ENCODE measurements around the gene BTN1A1. TPM values are rescaled to one million over a fixed set of nuclear protein-coding genes. Genes with fewer than 3 reads are reported as not detected.

BTN1A1 gene
- not detected for total RNA-seq

- no peaks in the 10 kb centered on the region for H3K36me3 ChIP-seq (replicated peaks in 1 of 2; ENCODE audit: insufficient read depth in 1 of 2, low read depth in 2 of 2)
- H3K4me3 ChIP-seq = no peak within 1 kb of the TSS
- peaks cover 6 to 23% of the 10 kb centered on the region in 2 donors for H3K27me3 ChIP-seq
- H3K9me3 ChIP-seq = no peaks in the 10 kb centered on the region
- no peak within 1 kb of the TSS for H3K27ac ChIP-seq
- intact Hi-C loops (cut with DNase I) = no loop called here
- no peak for TF ChIP-seq CTCF (IDR thresholded peaks at IDR 0.05)
- no peak for TF ChIP-seq POLR2A (IDR thresholded peaks at IDR 0.05)
- H3K4me1 ChIP-seq = peaks cover 8% of the 10 kb centered on the region
- no peak for ATAC-seq
- no peak for DNase-seq
- 60 to 74% methylated on average over 2 of the region's 2 CpGs for WGBS, 2 donors
Measured at GRCh38 chr6:26500102-26500501, at the start of gene BTN1A1. Gene BTN1A1, plus strand, starts transcription at chr6:26500303. Its CDS starts 984 bp downstream, at chr6:26501287.

- Histone ChIP-seq H3K27me3 (no peaks in the 10 kb centered on the region), H3K4me3 (no peak overlapping the region), H3K9me3 (no peaks in the 10 kb centered on the region), H3K27ac (no peak overlapping the region), H3K4me1 (peaks cover 5% of the 10 kb centered on the region), H3K36me3 (replicated peaks in 1 of 2; ENCODE audit: insufficient read depth in 1 of 2, low read depth in 2 of 2) (no peaks in the 10 kb centered on the region)
- TF ChIP-seq POLR2A (IDR thresholded peaks at IDR 0.05) (no peak), CTCF (IDR thresholded peaks at IDR 0.05) (no peak)
- intact Hi-C loops (cut with DNase I) = no loop called here
- 73 to 81% methylated on average over 1 of the region's 1 CpG for WGBS, 2 donors
- DNase-seq (no peak), ATAC-seq (no peak)
Measured at GRCh38 chr6:26452631-26453235, 47.4 kb upstream of the BTN1A1 start.

- 86 to 91% methylated on average over 1 of the region's 1 CpG for WGBS, 2 donors
- H3K9me3 ChIP-seq = no peaks in the 10 kb centered on the region
- H3K27me3 ChIP-seq = no peaks in the 10 kb centered on the region
- ATAC-seq (no peak), DNase-seq (no peak)
- TF ChIP-seq POLR2A (IDR thresholded peaks at IDR 0.05) (no peak), CTCF (IDR thresholded peaks at IDR 0.05) (no peak)
- peaks cover 13% of the 10 kb centered on the region for H3K4me1 ChIP-seq
- no peak overlapping the region for H3K4me3 ChIP-seq
- H3K27ac ChIP-seq = no peak overlapping the region
- no peaks in the 10 kb centered on the region for H3K36me3 ChIP-seq (replicated peaks in 1 of 2; ENCODE audit: insufficient read depth in 1 of 2, low read depth in 2 of 2)
- intact Hi-C loops (cut with DNase I) = no loop called here
Measured at GRCh38 chr6:26454631-26455030, 45.5 kb upstream of the BTN1A1 start.

- Histone ChIP-seq H3K4me3 (no peak overlapping the region), H3K27me3 (no peaks in the 10 kb centered on the region), H3K27ac (no peak overlapping the region), H3K36me3 (replicated peaks in 1 of 2; ENCODE audit: insufficient read depth in 1 of 2, low read depth in 2 of 2) (peaks cover 0 to 2% of the 10 kb centered on the region in 2 donors), H3K4me1 (peaks cover 21% of the 10 kb centered on the region), H3K9me3 (no peaks in the 10 kb centered on the region)
- intact Hi-C loops (cut with DNase I) = no loop called here
- DNase-seq = no peak
- TF ChIP-seq POLR2A (IDR thresholded peaks at IDR 0.05) (no peak), CTCF (IDR thresholded peaks at IDR 0.05) (no peak)
- 71 to 78% methylated on average over 3 of the region's 3 CpGs for WGBS, 2 donors
- no peak for ATAC-seq
Measured at GRCh38 chr6:26455357-26455970, 44.6 kb upstream of the BTN1A1 start.
